ENCODE data around the gene ENOX2.

DNA sequence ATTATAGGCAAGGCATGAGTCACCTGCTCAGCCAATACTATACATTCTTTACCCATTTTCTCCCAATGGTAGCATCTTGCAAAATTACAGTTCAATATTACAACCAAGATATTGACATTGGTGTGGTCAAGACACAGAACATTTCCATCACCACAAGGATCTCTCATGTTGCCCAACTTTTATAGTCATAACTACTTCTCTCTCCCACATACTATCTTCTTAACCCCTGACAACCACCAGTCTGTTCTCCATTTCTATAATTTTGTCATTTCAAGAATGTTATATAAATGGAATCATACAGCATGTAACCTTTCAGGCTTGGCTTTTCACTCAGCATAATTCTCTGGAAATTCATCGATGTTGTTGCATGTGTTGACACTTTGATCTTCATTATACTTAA is 144.9 kb downstream of the ENOX2 start:
- TF ChIP-seq ZNF274 (IDR thresholded peaks at IDR 0.05; ENCODE audit: low read depth, low read length) = no peak
- no peak for TF ChIP-seq SUZ12 (IDR thresholded peaks at IDR 0.05; ENCODE audit: extremely low read depth, insufficient read depth, insufficient read length)
- TF ChIP-seq YY1 (IDR thresholded peaks at IDR 0.05; ENCODE audit: insufficient read depth, insufficient read length) = no peak

Data from NT2/D1 (cell line).